Right lobe of liver (tissue), 6 donors: ENCODE results near the gene MRPL20. TPM values are rescaled to one million over a fixed set of nuclear protein-coding genes. Genes with fewer than 3 reads are reported as not detected.

Experiments used
- ATAC-seq, 4 donors: fragments of 200-7000 bp; cut with Tn5 transposase; one replicate each; pipeline ENCODE4 v1.9.1; 2020; ENCODE audit warnings: mild to moderate bottlenecking in 4 of 4, moderate library complexity in 4 of 4
- DNase-seq, 3 donors: peaks; one replicate each; pipeline ENCODE4 v3.0.0-alpha.2; 2020
- H3K27ac ChIP-seq, 3 donors: fragments of 200-600 bp; one replicate each; pipeline ENCODE4 v1.8.0; 2022
- H3K27me3 ChIP-seq, 2 donors: fragments of 200-600 bp; one replicate each; pipeline ENCODE4 v1.8.0; 2022
- H3K36me3 ChIP-seq, 4 donors: fragments of 200-600 bp; sonication (generic) in 1 of 4; one replicate each; pipeline versions ENCODE4 v1.5.1 to v1.8.0; 2017 to 2022; ENCODE audit warnings: control low read depth in 1 of 4
- H3K4me1 ChIP-seq, 4 donors: fragments of 200-600 bp; sonication (generic) in 1 of 4; one replicate each; pipeline versions ENCODE4 v1.5.1 to v1.8.0; 2017 to 2022; ENCODE audit warnings: control low read depth in 1 of 4
- H3K4me3 ChIP-seq, 3 donors: fragments of 200-600 bp; one replicate each; pipeline ENCODE4 v1.8.0; 2022
- H3K9me3 ChIP-seq, 4 donors: fragments of 200-600 bp; sonication (generic) in 1 of 4; one replicate each; pipeline versions ENCODE4 v1.5.1 to v1.8.0; 2017 to 2022; ENCODE audit warnings: control low read depth in 1 of 4
- POLR2A ChIP-seq: fragments of 450-650 bp; IDR thresholded peaks from one replicate; pipeline ENCODE4 v1.6.1; 2017; ENCODE audit warnings: antibody characterized with exemption, mild to moderate bottlenecking
- WGBS: methylation state at CpG from one replicate; pipeline ENCODE4 v1.1.6; 2018; ENCODE audit warnings: low coverage, low lambda C conversion rate; ENCODE audit not compliant: insufficient coverage; ENCODE audit errors: missing lambda C conversion rate; 5-methylcytosine and 5-hydroxymethylcytosine counted together
- intact Hi-C, 2 donors: fragments of 100-400 bp; cut with DNase I; formaldehyde crosslinking; loops; one replicate each; pipeline versions ENCODE4 v1.11.2 to v1.14.1; 2022
- total RNA-seq, 6 experiments: library from RNA; depleted of rRNA in 2 of 6; stranded (reverse); fragments of >200 nt in 2 of 6; fragmentation: NEBNext Ultra II Directional in 3 of 6; extraction: Animal tissue kit (Norgen Biotek cat#: 25700) in 3 of 6; gene quantifications; one replicate each; pipeline versions ENCODE4 v1.1.0 to v1.2.4, GENCODE V29; 2016 to 2023
- TF ChIP-seq, protein P1 (sequence below), 4 donors: fragments of 200-600 bp in 3 of 4; fragments of 450-650 bp in 1 of 4; IDR thresholded peaks; one replicate each; pipeline versions ENCODE4 v1.5.1 to v1.8.0; 2016 to 2022; ENCODE audit warnings: antibody characterized with exemption in 4 of 4, mild to moderate bottlenecking in 2 of 4
- donor health status: DM: no; HTN: yes; CAD: no.
- donor health status: DM: no; HTN: no; CAD: no.
- donor health status: DM: no; HTN: no; CAD: no.
- donor health status: DM: no; HTN: yes; CAD: no.
- donor health status: DM: no; HTN: yes; CAD: no.

Gene MRPL20
- total RNA-seq, 6 experiments from 2014 or later, result 44.1 to 91.2 (median 56.5) TPM

DNA sequence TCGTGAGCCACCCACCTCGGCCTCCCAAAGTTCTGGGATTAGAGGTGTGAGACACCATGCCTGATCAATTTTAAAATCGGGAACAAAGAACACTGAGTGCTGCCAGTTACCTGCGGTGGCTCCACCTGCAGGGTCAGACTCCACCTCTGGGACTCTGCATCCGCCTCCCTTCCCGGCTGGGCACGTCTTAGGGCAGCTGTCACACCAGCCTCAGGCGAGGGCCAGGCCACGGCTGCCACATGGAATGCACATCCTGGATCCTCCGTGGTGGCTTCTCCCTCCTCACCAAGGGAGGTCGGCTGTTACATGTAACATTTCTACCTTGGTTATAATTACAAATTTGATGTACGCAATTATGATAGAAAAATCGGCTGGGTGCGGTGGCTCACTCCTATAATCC lies 42.8 kb downstream of the MRPL20 start:
- WGBS, result 76% methylated on average over 2 of the region's 14 CpGs
- H3K36me3 ChIP-seq, result no peaks in the 10 kb centered on the region
- no peaks in the 10 kb centered on the region for H3K27me3 ChIP-seq
- no peak overlapping the region for H3K4me3 ChIP-seq
- no peak overlapping the region for H3K27ac ChIP-seq
- TF ChIP-seq POLR2A, result no peak
- TF ChIP-seq, protein P1, sequence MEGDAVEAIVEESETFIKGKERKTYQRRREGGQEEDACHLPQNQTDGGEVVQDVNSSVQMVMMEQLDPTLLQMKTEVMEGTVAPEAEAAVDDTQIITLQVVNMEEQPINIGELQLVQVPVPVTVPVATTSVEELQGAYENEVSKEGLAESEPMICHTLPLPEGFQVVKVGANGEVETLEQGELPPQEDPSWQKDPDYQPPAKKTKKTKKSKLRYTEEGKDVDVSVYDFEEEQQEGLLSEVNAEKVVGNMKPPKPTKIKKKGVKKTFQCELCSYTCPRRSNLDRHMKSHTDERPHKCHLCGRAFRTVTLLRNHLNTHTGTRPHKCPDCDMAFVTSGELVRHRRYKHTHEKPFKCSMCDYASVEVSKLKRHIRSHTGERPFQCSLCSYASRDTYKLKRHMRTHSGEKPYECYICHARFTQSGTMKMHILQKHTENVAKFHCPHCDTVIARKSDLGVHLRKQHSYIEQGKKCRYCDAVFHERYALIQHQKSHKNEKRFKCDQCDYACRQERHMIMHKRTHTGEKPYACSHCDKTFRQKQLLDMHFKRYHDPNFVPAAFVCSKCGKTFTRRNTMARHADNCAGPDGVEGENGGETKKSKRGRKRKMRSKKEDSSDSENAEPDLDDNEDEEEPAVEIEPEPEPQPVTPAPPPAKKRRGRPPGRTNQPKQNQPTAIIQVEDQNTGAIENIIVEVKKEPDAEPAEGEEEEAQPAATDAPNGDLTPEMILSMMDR (IDR thresholded peaks at IDR 0.05), result no peak
- no peaks in the 10 kb centered on the region for H3K9me3 ChIP-seq
- intact Hi-C loops, result no loop called here
- ATAC-seq (no peak), DNase-seq (no peak)
- no peaks in the 10 kb centered on the region for H3K4me1 ChIP-seq

DNA sequence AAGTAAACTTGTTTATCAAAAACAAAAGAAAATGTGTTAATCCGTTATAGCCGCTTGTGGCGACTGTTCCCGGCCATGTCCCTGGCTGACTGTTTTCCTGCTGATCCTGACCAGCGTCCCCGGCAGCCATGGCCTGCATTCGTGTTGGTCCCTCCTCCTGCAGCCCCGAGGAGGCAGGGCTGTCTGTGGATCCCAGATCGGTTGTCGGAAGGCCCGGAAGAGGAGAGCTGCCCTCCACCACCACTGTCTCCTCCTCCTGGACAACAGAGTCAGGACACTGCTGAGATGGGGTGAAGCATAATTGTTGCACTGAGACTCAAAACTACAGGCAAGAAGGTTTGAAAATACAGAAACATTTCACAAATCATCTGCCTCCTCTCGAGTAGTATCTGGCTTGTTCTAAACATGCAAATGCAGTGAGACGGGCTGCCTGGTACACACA lies 45.1 kb downstream of the MRPL20 start:
- TF ChIP-seq, protein P1 (IDR thresholded peaks at IDR 0.05), result no peak
- no peak for TF ChIP-seq POLR2A
- peak in 3 of 4 donors; percentile 16 to 43 (median 30) for ATAC-seq
- DNase-seq, result no peak
- Histone ChIP-seq H3K27ac (no peak overlapping the region), H3K27me3 (no peaks in the 10 kb centered on the region), H3K4me1 (no peaks in the 10 kb centered on the region), H3K4me3 (no peak overlapping the region), H3K36me3 (no peaks in the 10 kb centered on the region), H3K9me3 (no peaks in the 10 kb centered on the region)
- intact Hi-C loops, result no loop called here
- WGBS, result 48% methylated on average over 5 of the region's 13 CpGs

DNA sequence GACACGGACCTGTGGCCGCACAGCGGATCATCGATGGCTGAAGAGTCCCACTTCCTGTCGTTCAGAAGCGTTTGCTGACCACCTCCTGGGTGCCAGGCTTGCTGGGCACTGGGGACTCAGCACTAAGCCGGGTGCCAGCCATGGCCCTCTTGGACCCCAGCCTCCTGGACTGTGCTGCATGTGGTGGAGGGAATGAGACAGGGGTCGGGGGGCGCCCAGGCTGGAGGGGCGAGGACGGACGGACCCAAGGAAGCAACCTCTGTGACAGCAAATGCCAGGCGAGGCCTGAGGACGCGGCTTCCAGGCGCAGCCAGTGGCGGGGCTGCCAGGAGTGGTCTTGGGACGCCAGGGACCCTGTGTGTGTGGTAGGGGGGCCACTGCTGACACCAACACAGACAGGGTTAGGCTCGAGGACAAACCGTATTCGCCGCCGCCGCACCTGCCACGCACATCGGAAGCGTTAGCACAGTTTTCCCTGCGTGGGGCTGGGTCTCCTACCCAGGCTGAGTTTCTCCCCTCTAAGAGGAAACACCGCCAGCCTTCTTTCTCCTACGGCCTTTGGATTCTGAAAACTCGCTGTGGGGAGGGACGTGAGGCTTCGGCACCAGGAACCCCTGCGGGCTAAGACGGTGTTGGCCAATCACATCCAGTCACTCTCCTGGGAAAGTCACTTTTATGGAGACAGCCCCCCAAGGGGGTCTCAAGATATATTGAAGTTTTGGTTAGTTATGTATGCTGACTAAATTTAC lies 45.7 kb downstream of the MRPL20 start:
- DNase-seq, result peak in 1 of 3 donors; percentile 17
- ATAC-seq, result no peak
- WGBS, result 63% methylated on average over 15 of the region's 35 CpGs

DNA sequence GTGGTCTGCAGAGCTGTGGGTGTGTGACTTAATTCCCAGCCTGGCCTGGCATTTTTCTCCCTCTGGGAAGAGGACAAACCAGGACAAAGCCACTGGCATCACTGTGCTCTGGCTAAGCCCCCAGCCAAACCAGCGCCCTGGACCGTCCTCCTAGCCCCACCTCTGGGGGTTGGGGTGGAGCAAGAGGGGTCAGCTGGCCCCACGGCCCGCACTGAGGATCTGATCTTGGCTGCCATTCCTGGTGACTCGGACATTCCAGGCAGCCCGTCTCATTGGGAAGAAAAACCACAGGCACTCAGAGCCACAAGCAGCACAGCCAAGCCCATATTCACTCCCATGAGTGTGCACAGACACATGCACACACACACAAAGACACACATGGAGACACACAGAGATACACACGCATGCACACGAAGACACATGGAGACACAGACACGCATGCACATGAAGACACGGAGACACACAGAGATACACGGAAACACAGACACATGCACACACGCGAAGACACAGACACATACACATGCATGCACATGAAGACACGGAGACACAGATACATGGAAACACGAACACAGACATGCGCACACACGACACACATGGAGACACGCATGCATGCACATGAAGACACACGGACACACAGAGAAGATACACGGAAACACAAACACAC lies 46.5 kb downstream of the MRPL20 start:
- TF ChIP-seq, protein P1 (IDR thresholded peaks at IDR 0.05), result no peak
- no peak for TF ChIP-seq POLR2A
- Histone ChIP-seq H3K27me3 (no peaks in the 10 kb centered on the region), H3K4me3 (no peak overlapping the region), H3K9me3 (no peaks in the 10 kb centered on the region), H3K36me3 (no peaks in the 10 kb centered on the region), H3K27ac (no peak overlapping the region), H3K4me1 (no peaks in the 10 kb centered on the region)
- intact Hi-C loops, result no loop called here
- ATAC-seq (peak in 1 of 4 donors; percentile 11), DNase-seq (no peak)
- WGBS, result 88% methylated on average over 12 of the region's 20 CpGs

More for the DNA sequence above, 45.7 kb downstream of the MRPL20 start:
- Histone ChIP-seq H3K27me3 (no peaks in the 10 kb centered on the region), H3K4me3 (no peak overlapping the region), H3K36me3 (no peaks in the 10 kb centered on the region), H3K4me1 (no peaks in the 10 kb centered on the region), H3K27ac (no peak overlapping the region), H3K9me3 (no peaks in the 10 kb centered on the region)
- intact Hi-C loops, result no loop called here
- TF ChIP-seq POLR2A, result no peak
- TF ChIP-seq, protein P1 (IDR thresholded peaks at IDR 0.05), result no peak
